Retina (tissue), 1 donor: ENCODE measurements around the gene ZNF892.

Source experiments
- DNase-seq: peaks from one replicate; pipeline ENCODE4 v3.0.0-alpha.2; 2016

ZNF892 gene

GRCh38 chr2:95207111-95207961 lies at the start of gene ZNF892:
Gene ZNF892, plus strand, starts transcription at chr2:95207521. Its CDS starts 295 bp downstream, at chr2:95207816.
- peak; percentile 99 for DNase-seq

GRCh38 chr2:95158441-95158840 lies 48.9 kb upstream of the ZNF892 start:
- DNase-seq = no peak

- peak; percentile 83 for DNase-seq
These were observed 48.3 kb upstream of the ZNF892 start for GRCh38 chr2:95158891-95159619.

- peak; percentile 77 for DNase-seq
These were observed 47.5 kb upstream of the ZNF892 start, which contains the start of gene ZNF514 for GRCh38 chr2:95159690-95160449. Gene ZNF514, minus strand, starts transcription at chr2:95159848. Its CDS starts 6,595 bp downstream, at chr2:95153253.

GRCh38 chr2:95165030-95165370 lies 42.3 kb upstream of the ZNF892 start:
- no peak for DNase-seq

GRCh38 chr2:95165371-95166064 lies 41.8 kb upstream of the ZNF892 start, which contains the start of gene ZNF2:
Gene ZNF2, plus strand, starts transcription at chr2:95165809. Its CDS starts 10,418 bp downstream, at chr2:95176227.
- peak; percentile 99 for DNase-seq

- DNase-seq = no peak
These were observed 41.1 kb upstream of the ZNF892 start for GRCh38 chr2:95166065-95166763.

- DNase-seq = no peak
These were observed 35.4 kb upstream of the ZNF892 start for GRCh38 chr2:95171902-95172301.

GRCh38 chr2:95174031-95174542 lies 33.2 kb upstream of the ZNF892 start:
- no peak for DNase-seq

- DNase-seq = no peak
These were observed 27.9 kb upstream of the ZNF892 start for GRCh38 chr2:95179451-95179850.

- DNase-seq = no peak
These were observed 25.5 kb upstream of the ZNF892 start for GRCh38 chr2:95181774-95182173.

- no peak for DNase-seq
These were observed 22.1 kb upstream of the ZNF892 start for GRCh38 chr2:95185197-95185596.

- DNase-seq = no peak
These were observed 21.3 kb upstream of the ZNF892 start for GRCh38 chr2:95185973-95186372.

GRCh38 chr2:95192956-95193355 lies 14.4 kb upstream of the ZNF892 start:
- peak; percentile 64 for DNase-seq

- DNase-seq = no peak
These were observed 3.4 kb upstream of the ZNF892 start for GRCh38 chr2:95203911-95204310.

GRCh38 chr2:95204396-95204795 lies 2.9 kb upstream of the ZNF892 start:
- DNase-seq = no peak

- peak; percentile 11 for DNase-seq
These were observed 1.2 kb upstream of the ZNF892 start for GRCh38 chr2:95206096-95206495.

- DNase-seq = no peak
These were observed 785 bp downstream of the ZNF892 start for GRCh38 chr2:95208106-95208505.

- no peak for DNase-seq
These were observed 7.8 kb downstream of the ZNF892 start for GRCh38 chr2:95215018-95215612.

GRCh38 chr2:95220449-95220848 lies 13.1 kb downstream of the ZNF892 start:
- DNase-seq = no peak

- DNase-seq = no peak
These were observed 18.3 kb downstream of the ZNF892 start for GRCh38 chr2:95225658-95226057.
